Gastroesophageal sphincter (tissue), 3 donors: ENCODE measurements around the gene AK2.

Experiments
- POLR2A ChIP-seq, 2 donors: fragments of 450-650 bp; IDR thresholded peaks; one replicate each; pipeline ENCODE4 v1.6.1; 2017; ENCODE audit warnings: antibody characterized with exemption in 2 of 2, mild to moderate bottlenecking in 2 of 2, moderate library complexity in 1 of 2
- POLR2AphosphoS5 ChIP-seq: sonication (generic); formaldehyde crosslinking; IDR thresholded peaks from one replicate; pipeline ENCODE4 v1.6.1; 2017; ENCODE audit warnings: antibody characterized with exemption
- TF ChIP-seq, protein P1 (sequence below), 4 experiments: fragments of 200-600 bp in 2 of 4; fragments of 450-650 bp in 2 of 4; sonication (generic) in 1 of 4; IDR thresholded peaks; one replicate each; pipeline ENCODE4 v1.5.1; 2017 to 2019; ENCODE audit warnings: antibody characterized with exemption in 4 of 4, mild to moderate bottlenecking in 2 of 4, moderate library complexity in 2 of 4

DNA sequence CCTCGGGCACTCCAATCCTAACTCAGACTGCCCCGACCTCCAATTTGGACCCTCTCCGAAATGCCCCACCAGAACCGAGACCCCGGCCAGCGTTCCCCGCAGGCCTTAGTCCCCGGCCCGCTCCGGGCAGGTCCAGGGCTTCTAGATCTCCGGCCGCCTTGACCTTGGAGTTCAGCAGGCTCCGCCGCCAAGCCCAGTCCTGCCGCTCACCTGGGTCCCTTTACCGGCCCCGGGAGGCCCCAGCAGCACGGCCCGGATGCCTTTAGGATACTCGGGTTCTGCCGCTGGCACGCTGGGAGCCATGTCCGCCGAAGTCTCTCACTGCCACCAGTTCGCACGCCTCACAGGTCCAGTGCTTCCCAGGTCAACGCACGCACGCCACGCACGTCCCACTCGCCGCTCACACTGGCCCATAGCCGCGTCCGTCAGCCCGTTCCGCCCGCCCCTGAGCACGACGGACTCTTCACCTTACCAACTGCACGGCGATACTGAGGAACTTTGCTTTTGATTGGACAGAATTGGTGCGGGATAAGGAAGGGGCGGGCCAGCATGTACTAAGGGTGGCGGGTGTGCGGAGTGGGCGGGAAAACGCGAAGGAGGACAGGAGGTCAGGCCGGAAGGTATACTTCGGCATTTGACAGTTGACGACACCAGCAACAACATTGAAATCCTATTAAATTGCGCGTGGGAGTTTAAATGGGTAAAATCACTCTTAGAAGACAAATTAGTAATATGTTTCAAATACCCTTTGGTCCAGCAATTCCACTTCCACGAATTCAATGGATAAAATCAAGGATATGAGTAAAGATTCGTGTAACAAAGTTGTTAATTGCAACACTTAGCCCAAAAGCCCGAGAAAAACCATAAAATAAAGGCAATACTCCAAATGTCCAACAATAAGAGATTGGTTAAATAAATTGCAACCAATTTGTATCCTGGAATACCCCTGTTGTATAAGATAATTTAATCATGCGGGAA is at the start of gene AK2:
- TF ChIP-seq, protein P1, sequence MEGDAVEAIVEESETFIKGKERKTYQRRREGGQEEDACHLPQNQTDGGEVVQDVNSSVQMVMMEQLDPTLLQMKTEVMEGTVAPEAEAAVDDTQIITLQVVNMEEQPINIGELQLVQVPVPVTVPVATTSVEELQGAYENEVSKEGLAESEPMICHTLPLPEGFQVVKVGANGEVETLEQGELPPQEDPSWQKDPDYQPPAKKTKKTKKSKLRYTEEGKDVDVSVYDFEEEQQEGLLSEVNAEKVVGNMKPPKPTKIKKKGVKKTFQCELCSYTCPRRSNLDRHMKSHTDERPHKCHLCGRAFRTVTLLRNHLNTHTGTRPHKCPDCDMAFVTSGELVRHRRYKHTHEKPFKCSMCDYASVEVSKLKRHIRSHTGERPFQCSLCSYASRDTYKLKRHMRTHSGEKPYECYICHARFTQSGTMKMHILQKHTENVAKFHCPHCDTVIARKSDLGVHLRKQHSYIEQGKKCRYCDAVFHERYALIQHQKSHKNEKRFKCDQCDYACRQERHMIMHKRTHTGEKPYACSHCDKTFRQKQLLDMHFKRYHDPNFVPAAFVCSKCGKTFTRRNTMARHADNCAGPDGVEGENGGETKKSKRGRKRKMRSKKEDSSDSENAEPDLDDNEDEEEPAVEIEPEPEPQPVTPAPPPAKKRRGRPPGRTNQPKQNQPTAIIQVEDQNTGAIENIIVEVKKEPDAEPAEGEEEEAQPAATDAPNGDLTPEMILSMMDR (IDR thresholded peaks at IDR 0.05): no peak
- TF ChIP-seq POLR2AphosphoS5 (peak; percentile 82), POLR2A (IDR thresholded peaks at IDR 0.05) (peak; percentile 43 to 67)
